ENCODE data around the gene GPHB5. TPM values are rescaled to one million over a fixed set of nuclear protein-coding genes. Genes with fewer than 3 reads are reported as not detected.

The GPHB5 gene
- total RNA-seq, 1 experiment from 2014 or later = not detected

- TF ChIP-seq, protein P1, sequence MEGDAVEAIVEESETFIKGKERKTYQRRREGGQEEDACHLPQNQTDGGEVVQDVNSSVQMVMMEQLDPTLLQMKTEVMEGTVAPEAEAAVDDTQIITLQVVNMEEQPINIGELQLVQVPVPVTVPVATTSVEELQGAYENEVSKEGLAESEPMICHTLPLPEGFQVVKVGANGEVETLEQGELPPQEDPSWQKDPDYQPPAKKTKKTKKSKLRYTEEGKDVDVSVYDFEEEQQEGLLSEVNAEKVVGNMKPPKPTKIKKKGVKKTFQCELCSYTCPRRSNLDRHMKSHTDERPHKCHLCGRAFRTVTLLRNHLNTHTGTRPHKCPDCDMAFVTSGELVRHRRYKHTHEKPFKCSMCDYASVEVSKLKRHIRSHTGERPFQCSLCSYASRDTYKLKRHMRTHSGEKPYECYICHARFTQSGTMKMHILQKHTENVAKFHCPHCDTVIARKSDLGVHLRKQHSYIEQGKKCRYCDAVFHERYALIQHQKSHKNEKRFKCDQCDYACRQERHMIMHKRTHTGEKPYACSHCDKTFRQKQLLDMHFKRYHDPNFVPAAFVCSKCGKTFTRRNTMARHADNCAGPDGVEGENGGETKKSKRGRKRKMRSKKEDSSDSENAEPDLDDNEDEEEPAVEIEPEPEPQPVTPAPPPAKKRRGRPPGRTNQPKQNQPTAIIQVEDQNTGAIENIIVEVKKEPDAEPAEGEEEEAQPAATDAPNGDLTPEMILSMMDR (IDR thresholded peaks at IDR 0.05; ENCODE audit: unreplicated experiment) = no peak
- CTCF ChIA-PET = no interaction called here
- Mint-ChIP-seq H3K27ac (ENCODE audit: unreplicated experiment) (no peak overlapping the region), H3K27me3 (ENCODE audit: unreplicated experiment) (peaks cover 6% of the 10 kb centered on the region), H3K4me3 (ENCODE audit: low read depth, unreplicated experiment) (no peak overlapping the region), H3K36me3 (ENCODE audit: insufficient read depth, unreplicated experiment) (no peaks in the 10 kb centered on the region), H3K9me3 (ENCODE audit: low read depth, unreplicated experiment) (peaks cover 3% of the 10 kb centered on the region), H3K4me1 (ENCODE audit: low read depth, unreplicated experiment) (no peaks in the 10 kb centered on the region)
- no TSS peak for BruUV-seq (replicated peaks)
- intact Hi-C loops (cut with micrococcal nuclease; ENCODE audit: unreplicated experiment) = no loop called here
- DNase-seq = no peak
These were observed 51.6 kb downstream of the GPHB5 start for GRCh38 chr14:63267171-63267570.

- no peak for DNase-seq
- intact Hi-C loops (cut with micrococcal nuclease; ENCODE audit: unreplicated experiment) = no loop called here
- H3K4me3 Mint-ChIP-seq (ENCODE audit: low read depth, unreplicated experiment) = no peak overlapping the region
- H3K4me1 Mint-ChIP-seq (ENCODE audit: low read depth, unreplicated experiment) = no peaks in the 10 kb centered on the region
- H3K27me3 Mint-ChIP-seq (ENCODE audit: unreplicated experiment) = peaks cover 15% of the 10 kb centered on the region
- no TSS peak for BruUV-seq (replicated peaks)
- CTCF ChIA-PET = no interaction called here
- H3K27ac Mint-ChIP-seq (ENCODE audit: unreplicated experiment) = no peak overlapping the region
- H3K36me3 Mint-ChIP-seq (ENCODE audit: insufficient read depth, unreplicated experiment) = no peaks in the 10 kb centered on the region
- TF ChIP-seq, protein P1 (IDR thresholded peaks at IDR 0.05; ENCODE audit: unreplicated experiment) = no peak
- H3K9me3 Mint-ChIP-seq (ENCODE audit: low read depth, unreplicated experiment) = peaks cover 3% of the 10 kb centered on the region
These were observed 52.6 kb downstream of the GPHB5 start for GRCh38 chr14:63266106-63266505.

Other genes starting within 250 kb of the GPHB5 start
- gene RHOJ, start 114.5 kb downstream of the GPHB5 start, total RNA-seq (2022) = 0.40 TPM in 1 of 2 replicates, not detected in the other
- 46.2 and 52.5 TPM in 2 replicates for gene PPP2R5E, start 224.4 kb upstream of the GPHB5 start, total RNA-seq (2022)

Measured in Calu3 (cell line).